Measurements from ENCODE around the gene UPF3B.
"Not testable (repeated sequence)": the region's sequence is repeated elsewhere in the genome, so short reads cannot be mapped to it uniquely, and the experiment has no call there.

The UPF3B gene

DNA sequence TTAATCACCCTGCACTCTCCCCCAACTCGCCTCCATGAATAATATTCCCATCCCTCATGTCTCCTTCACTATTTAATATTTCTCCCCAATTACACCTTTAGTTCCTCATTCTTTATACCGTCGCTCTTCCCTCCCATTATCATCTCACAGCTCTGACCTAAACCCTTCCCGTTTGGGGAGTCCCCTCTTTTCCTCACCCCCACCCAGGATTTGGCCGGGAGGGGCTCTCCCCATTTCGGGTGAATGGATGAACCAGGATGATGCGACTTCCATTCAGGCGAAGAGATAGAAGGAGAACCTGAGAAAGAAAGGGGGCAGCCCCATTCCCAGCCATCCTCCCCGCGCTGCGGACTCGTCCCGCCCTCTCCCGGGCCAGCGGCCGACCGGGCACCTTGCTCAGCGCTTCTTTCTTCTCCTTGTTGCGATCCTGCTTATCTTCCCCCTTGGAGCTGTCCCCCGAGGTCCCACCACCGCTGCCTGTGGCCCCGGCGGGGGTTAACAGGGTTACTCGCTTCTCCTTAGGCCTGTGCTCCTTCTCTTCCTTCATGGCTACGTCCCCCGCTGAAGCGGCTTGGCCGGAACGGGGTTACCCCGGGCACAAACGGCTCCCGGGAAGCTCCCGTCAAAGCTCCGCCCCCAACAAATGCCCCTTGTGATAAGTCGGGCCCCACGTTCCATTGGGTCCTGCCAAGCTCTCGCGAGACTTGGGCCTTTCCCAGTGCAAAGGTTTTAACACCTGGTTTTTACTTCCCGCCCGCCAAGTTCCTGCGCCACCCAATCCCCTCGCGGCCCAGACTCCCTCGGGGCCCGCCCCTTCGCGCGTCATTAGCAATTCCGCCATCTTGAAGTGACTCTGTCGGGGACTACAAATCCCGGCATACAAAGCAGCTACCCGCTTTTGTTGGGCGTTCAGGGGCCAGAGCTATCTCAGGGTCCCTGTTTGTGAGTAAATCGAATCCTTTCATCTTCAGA lies at the start of gene UPF3B:
UPF3B (minus strand) TSS at position 582 of the 972 bp plus-strand sequence; CDS start at position 547, 35 bp downstream.
- Histone ChIP-seq H3K4me3 (peak within 1 kb of the TSS; percentile 54 to 70 (median 61)), H3K27ac (peak within 1 kb of the TSS; percentile 54 to 92 (median 85))

DNA sequence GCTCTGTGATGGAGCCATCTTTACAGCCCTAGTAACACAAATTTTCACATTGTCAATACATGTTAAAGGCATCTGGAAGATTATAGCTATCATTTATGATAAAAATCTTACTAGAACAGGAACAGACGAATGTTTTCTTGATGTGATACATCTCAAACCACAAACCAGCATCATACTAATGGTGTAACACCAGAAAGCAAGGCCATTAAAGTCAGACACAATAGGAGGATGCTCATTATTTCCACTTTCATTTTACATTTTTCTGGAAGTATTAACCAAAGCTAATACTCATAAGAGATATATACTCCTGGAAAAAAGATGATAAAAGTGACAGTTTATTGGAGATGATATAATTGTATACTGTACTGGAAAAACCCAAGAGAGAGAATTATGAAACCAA lies 48.2 kb upstream of the UPF3B start:
- Histone ChIP-seq H3K4me3 (no peak overlapping the region), H3K27ac (no peak overlapping the region)

- Histone ChIP-seq H3K4me3 (no peak overlapping the region), H3K27ac (no peak overlapping the region)
Measured at GRCh38 chrX:119899125-119899524, 46.4 kb upstream of the UPF3B start.

GRCh38 chrX:119895843-119896326 lies 43.1 kb upstream of the UPF3B start, which contains the start of gene AKAP14:
TSS of gene AKAP14 (plus strand) at chrX:119895893. CDS start at chrX:119903224, 7,331 bp downstream.
- H3K27ac ChIP-seq, result no peak within 1 kb of the TSS
- H3K4me3 ChIP-seq, result no peak within 1 kb of the TSS

DNA sequence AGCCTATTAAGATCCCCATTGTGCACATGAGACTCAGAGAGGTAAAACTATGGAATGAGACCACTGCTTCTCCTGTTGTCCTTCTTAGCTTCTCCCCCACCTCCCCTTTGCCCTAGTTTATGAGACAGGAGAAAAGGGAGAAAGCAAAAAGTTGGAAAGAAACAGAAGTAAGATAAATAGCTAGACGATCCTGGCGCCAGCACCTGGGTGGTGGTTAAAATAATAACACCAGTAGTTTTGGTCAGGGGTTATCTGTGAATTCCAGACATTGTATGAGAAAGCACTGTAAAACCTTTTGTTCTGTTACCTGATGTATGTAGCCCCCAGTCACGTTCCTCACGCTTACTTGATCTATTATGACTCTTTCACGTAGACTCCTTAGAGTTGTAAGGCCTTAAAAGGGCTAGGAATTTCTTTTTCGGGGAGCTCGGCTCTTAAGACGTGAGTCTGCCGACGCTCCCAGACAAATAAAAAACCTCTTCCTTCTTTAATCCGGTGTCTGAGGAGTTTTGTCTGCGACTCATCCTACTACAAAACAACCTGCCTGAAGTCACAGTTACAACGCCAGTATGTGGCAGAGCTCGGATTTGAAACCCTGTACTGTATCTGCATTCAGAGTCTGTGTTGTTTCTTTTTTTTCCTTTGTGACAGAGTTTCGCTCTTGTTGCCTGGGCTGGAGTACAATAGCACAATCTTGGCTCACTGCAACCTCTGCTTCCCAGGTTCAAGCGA lies 39.4 kb upstream of the UPF3B start:
- not testable (repeated sequence) for H3K4me3 ChIP-seq

GRCh38 chrX:119890626-119891025 lies 37.9 kb upstream of the UPF3B start:
- H3K27ac ChIP-seq, H3K4me3 ChIP-seq: not testable (repeated sequence)

More for the DNA sequence above, 39.4 kb upstream of the UPF3B start:
- not testable (repeated sequence) for H3K27ac ChIP-seq

GRCh38 chrX:119887721-119888425 lies 35.1 kb upstream of the UPF3B start:
- peak overlapping the region in 5 of 7 experiments; percentile 13 to 36 (median 18) for H3K4me3 ChIP-seq

DNA sequence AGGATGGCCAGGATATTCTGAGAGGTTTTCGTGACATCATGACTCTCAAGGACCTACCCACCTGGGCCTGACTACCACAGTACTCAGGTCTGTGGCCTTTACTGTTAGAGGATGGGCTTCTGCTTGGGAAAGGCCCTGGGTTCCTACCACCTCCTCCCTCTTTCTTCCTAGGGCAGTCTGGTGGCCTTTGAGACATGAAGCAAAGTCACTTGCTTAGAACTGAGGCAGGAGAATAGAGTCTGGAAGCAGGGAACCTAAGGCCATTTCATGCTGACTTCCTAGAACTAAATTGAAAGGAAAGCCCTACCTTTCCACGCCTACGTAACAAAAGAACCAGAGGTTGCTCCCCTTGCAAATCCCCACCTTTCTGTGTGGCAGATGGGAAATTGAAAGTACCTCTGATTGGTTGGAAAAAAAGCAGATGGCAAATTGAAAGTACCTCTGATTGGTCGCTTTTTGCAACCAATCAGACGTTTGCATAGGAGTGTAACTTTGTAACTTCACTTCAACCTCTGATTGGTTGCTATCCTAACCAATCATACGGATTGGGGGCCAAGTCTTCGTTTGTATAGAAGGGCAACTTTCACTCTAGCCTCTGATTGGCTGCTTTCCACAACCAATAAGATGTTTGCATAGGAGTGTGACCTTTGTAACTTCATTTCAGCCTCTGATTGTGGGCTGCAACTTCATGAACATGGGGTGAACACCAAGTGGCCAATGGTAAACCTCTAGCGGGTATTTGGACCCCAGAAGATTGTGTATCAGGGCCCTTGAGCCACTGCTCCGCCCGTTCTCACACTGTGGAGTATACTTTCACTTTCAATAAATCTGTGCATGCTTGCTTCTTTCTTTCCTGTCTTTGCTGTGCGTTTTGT lies 33.0 kb upstream of the UPF3B start:
- Histone ChIP-seq H3K4me3 (no peak overlapping the region), H3K27ac (no peak overlapping the region)

More at GRCh38 chrX:119887721-119888425, 35.1 kb upstream of the UPF3B start:
- no peak overlapping the region for H3K27ac ChIP-seq

DNA sequence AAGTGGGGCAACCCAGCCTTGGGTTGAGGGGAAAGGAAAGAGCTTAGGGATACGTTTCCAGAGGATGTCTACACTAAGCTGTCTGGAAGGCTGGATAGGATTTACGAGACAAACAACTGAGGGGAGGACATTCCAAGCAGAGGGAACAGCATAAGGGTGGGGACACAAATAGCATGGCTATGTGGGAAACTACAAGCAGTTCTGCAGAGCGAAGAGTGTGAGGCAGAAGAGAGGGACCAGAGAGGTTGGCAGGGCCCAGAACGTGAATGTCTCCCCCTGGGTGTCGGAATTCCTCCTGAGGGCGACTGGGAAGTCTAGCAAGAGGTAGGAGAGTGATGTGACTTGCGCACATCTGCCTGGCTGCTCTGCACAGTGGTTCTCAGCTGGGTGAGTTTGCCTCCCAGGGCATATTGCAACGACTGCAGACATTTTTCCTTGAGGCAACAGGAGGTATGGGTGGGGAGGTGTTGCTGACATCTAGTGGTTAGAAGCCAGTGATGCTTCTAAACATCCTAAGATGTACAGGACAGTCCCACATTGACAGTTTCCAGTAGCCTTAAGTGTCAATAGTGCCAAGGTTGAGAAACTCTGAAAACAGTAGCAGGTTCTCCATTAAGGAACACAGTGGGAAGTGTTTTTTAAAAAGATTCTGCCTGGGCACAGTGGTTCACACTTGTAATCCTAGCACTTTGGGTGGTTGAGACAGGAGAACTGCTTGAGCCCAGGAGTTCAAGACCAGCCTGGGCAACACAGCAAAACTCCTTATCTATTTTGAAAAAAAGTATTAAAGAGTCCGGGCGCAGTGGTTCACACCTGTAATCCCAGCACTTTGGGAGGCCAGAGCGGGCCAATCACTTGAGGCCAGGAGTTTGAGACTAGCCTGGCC lies 28.0 kb upstream of the UPF3B start:
- H3K4me3 ChIP-seq, result no peak overlapping the region
- H3K27ac ChIP-seq, result no peak overlapping the region

- no peak overlapping the region for H3K4me3 ChIP-seq
Measured at GRCh38 chrX:119880076-119880475, 27.3 kb upstream of the UPF3B start.

GRCh38 chrX:119878740-119879139 lies 26.0 kb upstream of the UPF3B start:
- Histone ChIP-seq H3K4me3 (no peak overlapping the region), H3K27ac (no peak overlapping the region)

More at GRCh38 chrX:119880076-119880475, 27.3 kb upstream of the UPF3B start:
- H3K27ac ChIP-seq, result no peak overlapping the region

DNA sequence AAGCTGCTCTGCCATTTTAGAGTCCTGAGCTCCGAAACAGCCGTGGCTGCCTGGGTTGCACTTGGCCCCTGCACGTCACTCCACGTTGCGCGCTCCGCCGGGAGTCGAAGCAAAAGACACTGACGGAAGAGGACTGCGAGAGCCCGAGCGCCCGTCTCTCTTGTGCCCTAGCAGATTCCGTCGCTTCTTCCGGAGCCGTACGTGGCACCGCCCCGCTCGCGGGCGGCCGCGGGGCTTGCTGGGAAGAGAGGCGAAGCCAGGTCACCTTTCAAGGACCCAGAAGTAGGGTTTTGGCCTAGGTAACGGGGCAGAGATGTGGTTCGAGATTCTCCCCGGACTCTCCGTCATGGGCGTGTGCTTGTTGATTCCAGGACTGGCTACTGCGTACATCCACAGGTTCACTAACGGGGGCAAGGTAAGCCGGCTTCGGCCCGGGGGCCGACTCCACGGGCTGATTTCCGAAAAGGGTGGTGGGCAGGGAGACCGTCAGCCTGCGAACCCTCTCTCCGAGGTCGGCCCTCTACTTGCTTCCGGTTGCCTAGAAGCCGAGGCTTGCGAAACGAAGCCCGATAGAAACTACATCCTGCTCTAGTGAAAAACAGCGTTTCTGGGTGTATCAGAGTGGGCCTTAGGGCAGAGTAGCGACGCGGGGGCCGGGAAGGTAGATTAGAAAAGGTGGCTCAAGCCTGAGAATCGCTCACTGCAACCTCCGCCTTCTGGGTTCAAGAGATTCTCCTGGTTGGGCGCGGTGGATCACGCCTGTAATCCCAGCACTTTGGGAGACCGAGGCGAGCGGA lies 19.0 kb upstream of the UPF3B start, which contains the start of the genes NDUFA1 and RNF113A:
NDUFA1 (plus strand) TSS at position 234 of the 797 bp plus-strand sequence; CDS start at position 314, 80 bp downstream.
RNF113A (minus strand) TSS at position 135 of the 797 bp plus-strand sequence; CDS start at position 15, 120 bp downstream.
- Histone ChIP-seq H3K27ac (peak within 1 kb of the TSS; percentile 26 to 94 (median 88)), H3K4me3 (peak within 1 kb of the TSS; percentile 43 to 66 (median 53))

DNA sequence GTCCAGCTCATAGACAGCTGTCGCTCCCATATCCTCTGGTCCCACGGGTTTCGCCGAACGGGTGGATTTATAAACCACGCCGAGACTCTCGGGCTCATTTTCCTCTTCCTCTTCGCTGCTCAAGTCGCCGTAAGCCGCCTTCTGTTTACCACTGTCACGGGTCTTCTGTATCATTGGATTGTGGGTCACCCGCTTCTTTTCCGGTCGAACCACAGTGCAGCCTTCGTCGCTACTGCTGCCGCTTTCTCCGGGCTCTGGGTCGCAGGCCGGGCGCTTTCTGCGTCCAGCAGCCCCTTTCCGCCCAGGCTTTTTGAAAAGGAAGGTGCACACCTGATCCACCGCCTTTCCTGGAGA lies 18.5 kb upstream of the UPF3B start:
- H3K4me3 ChIP-seq, result peak overlapping the region; percentile 43 to 66 (median 53)
- H3K27ac ChIP-seq, result peak overlapping the region in 20 of 21 experiments; percentile 69 to 94 (median 88)

GRCh38 chrX:119870626-119871131 lies 17.9 kb upstream of the UPF3B start:
- Histone ChIP-seq H3K4me3 (peak overlapping the region; percentile 43 to 66 (median 53)), H3K27ac (peak overlapping the region in 20 of 21 experiments; percentile 69 to 94 (median 88))

GRCh38 chrX:119853444-119853843 lies 681 bp upstream of the UPF3B start:
- Histone ChIP-seq H3K4me3 (peak overlapping the region; percentile 54 to 70 (median 61)), H3K27ac (peak overlapping the region in 17 of 21 experiments; percentile 32 to 92 (median 75))

GRCh38 chrX:119833905-119834304 lies 18.9 kb downstream of the UPF3B start:
- H3K4me3 ChIP-seq, result no peak overlapping the region
- no peak overlapping the region for H3K27ac ChIP-seq
